ENCODE data around the gene DES.

DES gene

DNA sequence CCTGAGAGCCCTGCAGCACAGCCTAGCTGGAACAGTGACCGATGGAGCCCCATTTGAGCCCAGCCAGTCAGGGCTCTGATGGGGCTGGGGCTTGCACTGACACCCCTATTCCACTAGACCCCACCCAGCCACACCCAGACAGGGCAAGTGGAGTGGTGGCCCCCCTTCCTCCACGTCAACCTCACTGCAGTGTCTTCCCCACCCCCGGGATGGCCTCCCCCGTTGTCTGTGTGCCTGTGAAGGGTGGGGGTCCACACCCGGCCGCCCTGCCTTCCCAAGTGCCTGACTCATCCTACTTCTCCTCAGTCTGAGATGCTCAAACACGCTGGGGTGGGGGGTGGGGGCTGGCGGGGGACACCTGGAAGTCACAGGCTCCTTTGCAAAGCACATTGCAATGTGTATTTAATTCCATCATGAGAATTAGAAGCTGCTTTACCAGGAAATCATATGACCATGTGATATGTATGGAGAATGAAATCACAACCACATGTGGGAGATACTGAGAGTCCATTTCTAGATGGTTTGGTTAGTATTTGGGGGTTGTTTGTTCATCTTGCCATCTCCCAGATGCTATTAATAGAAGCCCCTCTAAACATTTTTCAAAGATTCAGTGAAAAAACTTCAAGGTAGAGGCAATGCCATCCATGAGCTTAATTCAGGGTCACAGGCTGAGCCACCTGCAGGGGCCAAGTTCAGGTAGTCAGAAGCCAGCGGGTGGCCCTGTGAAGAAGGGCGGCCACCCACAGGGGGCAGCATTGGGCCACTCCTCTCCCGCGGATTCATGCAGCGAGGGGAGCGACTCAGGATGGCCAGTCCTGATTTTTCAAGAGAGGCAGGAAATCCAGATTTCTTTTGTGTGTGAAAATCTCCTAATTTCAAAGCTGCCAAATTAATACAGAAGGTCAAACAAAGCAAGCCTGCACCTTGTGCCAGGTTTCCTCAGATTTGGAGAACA, 57.8 kb downstream of the DES start:
- peak; percentile 31 for DNase-seq

Data from NCI-H2171 treated with DMSO at 0.1 percent for 48 hours (cell line).